ENCODE results near the gene ERP44.

- TF ChIP-seq POLR2AphosphoS5 (IDR thresholded peaks at IDR 0.05) (no peak), CTCF (IDR thresholded peaks at IDR 0.05 in 8 of 11, conservative IDR thresholded peaks at IDR 0.05 in 3 of 11) (no peak), POLR2A (IDR thresholded peaks at IDR 0.05) (no peak)
Observed at GRCh38 chr9:100106616-100107015, 7.8 kb upstream of the ERP44 start.
